OCI-LY3 (cell line): ENCODE results near the gene JRKL.

ENCODE experiments used
- H2AFZ ChIP-seq: fragments of 200-600, 300-600 bp; shearing (Covaris generic); 2 replicates; pipeline ENCODE4 v1.6.0; 2014; ENCODE audit warnings: antibody characterized with exemption, low read depth, low read length
- H3K27ac ChIP-seq: fragments of 200-600, 300-600 bp; sonication (generic); 2 replicates; pipeline ENCODE4 v1.5.1; 2014; ENCODE audit warnings: mild to moderate bottlenecking, low read length, moderate library complexity, mixed read lengths
- H3K27me3 ChIP-seq: fragments of 200-600, 300-600 bp; sonication (generic); 2 replicates; pipeline ENCODE4 v1.6.1; 2014; ENCODE audit warnings: low read depth, low read length, mixed read lengths
- H3K36me3 ChIP-seq: fragments of 200-600, 300-600 bp; sonication (generic); replicated peaks from 2 replicates; pipeline ENCODE3; 2014; ENCODE audit warnings: low read depth, low read length, mixed read lengths
- H3K4me1 ChIP-seq: fragments of 300-600, 200-600 bp; sonication (generic); 2 replicates; pipeline ENCODE4 v1.6.1; 2014; ENCODE audit warnings: low read length, mixed read lengths
- H3K4me2 ChIP-seq: fragments of 200-600, 300-600 bp; sonication (generic); 2 replicates; pipeline ENCODE4 v1.6.1; 2014; ENCODE audit warnings: low read length, mixed read lengths
- H3K4me3 ChIP-seq: fragments of 300-600, 200-600 bp; sonication (generic); 2 replicates; pipeline ENCODE4 v1.5.1; 2014; ENCODE audit warnings: antibody characterized with exemption, mild to moderate bottlenecking, low read length, moderate library complexity
- H3K79me2 ChIP-seq: fragments of 300-600, 200-600 bp; shearing (Covaris generic); 2 replicates; pipeline ENCODE4 v1.6.1; 2014; ENCODE audit warnings: mild to moderate bottlenecking, low read length, mixed read lengths
- H3K9ac ChIP-seq: fragments of 300-600, 200-600 bp; shearing (Covaris generic); 2 replicates; pipeline ENCODE4 v1.6.0; 2014; ENCODE audit warnings: mild to moderate bottlenecking, low read length, moderate library complexity
- H3K9me3 ChIP-seq: fragments of 200-600, 300-600 bp; shearing (Covaris generic); 2 replicates; pipeline ENCODE4 v1.6.1; 2014; ENCODE audit warnings: low read length, mixed read lengths; ENCODE audit not compliant: insufficient read depth
- H4K20me1 ChIP-seq: fragments of 200-600, 300-600 bp; sonication (generic); 2 replicates; pipeline ENCODE4 v1.6.1; 2016; ENCODE audit warnings: low read length, mixed read lengths; ENCODE audit not compliant: insufficient read depth
- EZH2phosphoT487 ChIP-seq: fragments of 200-600 bp; shearing (Covaris generic); IDR thresholded peaks from 2 replicates; pipeline ENCODE4 v1.6.1; 2018; ENCODE audit warnings: antibody characterized with exemption, mixed run types, low read depth
- TF ChIP-seq, protein P1 (sequence below): fragments of 200-600, 300-600 bp; sonication (generic); IDR thresholded peaks from 2 replicates; pipeline ENCODE4 v1.5.1; 2014; ENCODE audit warnings: antibody characterized with exemption, low read length, low read depth

The JRKL gene

DNA sequence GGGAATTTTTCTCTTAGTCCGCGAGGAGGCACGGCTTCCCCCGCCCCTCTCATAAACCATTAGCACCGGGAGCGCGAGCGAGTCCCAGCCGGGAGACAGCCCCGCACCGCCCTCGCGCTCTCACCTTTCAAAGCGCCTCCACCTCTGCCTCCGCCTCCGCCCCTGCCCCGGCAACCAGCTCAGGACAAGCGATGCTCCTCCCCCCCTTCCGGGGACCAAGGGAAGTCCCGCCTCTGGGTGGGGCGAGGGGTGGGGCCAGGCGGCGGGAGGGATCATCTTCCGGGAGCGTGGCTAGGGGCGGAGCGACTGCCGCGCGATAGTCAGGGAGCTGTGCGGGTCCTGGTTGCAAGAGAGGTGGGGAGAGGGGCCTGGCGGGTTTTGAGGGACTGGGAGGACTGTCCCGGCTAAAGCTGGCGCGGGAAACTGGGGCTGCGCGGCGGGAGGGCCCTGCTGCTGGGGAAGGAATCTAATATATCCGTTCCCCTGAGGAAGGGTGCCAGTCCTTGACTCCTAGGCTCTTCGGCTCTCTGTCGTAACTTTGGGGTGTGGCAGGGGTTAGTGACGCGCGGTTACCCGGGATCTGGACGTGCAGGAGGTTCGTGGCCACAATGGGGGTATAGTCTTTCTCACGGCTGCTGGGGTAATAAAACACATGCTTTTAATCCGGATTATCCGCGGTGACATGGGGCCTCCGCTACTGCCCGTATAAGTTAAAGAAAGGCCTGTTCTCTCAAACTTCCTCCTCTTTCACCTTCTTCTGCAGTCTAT, at the start of gene JRKL, which contains the start of gene CCDC82:
Gene JRKL (plus strand): TSS at position 294 of the 768 bp plus-strand sequence. CDS start 637 bp downstream, outside the sequence.
Gene CCDC82 (minus strand): TSS at position 193 of the 768 bp plus-strand sequence. CDS start 5,165 bp downstream, outside the sequence.
- H3K4me1 ChIP-seq, result peaks cover 10% of the 10 kb centered on the region
- TF ChIP-seq EZH2phosphoT487, result no peak
- TF ChIP-seq, protein P1, sequence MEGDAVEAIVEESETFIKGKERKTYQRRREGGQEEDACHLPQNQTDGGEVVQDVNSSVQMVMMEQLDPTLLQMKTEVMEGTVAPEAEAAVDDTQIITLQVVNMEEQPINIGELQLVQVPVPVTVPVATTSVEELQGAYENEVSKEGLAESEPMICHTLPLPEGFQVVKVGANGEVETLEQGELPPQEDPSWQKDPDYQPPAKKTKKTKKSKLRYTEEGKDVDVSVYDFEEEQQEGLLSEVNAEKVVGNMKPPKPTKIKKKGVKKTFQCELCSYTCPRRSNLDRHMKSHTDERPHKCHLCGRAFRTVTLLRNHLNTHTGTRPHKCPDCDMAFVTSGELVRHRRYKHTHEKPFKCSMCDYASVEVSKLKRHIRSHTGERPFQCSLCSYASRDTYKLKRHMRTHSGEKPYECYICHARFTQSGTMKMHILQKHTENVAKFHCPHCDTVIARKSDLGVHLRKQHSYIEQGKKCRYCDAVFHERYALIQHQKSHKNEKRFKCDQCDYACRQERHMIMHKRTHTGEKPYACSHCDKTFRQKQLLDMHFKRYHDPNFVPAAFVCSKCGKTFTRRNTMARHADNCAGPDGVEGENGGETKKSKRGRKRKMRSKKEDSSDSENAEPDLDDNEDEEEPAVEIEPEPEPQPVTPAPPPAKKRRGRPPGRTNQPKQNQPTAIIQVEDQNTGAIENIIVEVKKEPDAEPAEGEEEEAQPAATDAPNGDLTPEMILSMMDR, result no peak
- H3K4me2 ChIP-seq, result peak within 1 kb of the TSS; percentile 97
- no peaks in the 10 kb centered on the region for H3K36me3 ChIP-seq
- peak within 1 kb of the TSS; percentile 36 for H3K27ac ChIP-seq
- peak within 1 kb of the TSS; percentile 96 for H3K4me3 ChIP-seq
- no peaks in the 10 kb centered on the region for H3K27me3 ChIP-seq
- peak within 1 kb of the TSS; percentile 75 for H3K9ac ChIP-seq
- no peaks in the 10 kb centered on the region for H3K9me3 ChIP-seq
- peak within 1 kb of the TSS; percentile 75 for H2AFZ ChIP-seq
- H4K20me1 ChIP-seq, result no peaks in the 10 kb centered on the region
- H3K79me2 ChIP-seq, result peaks cover 24% of the 10 kb centered on the region

DNA sequence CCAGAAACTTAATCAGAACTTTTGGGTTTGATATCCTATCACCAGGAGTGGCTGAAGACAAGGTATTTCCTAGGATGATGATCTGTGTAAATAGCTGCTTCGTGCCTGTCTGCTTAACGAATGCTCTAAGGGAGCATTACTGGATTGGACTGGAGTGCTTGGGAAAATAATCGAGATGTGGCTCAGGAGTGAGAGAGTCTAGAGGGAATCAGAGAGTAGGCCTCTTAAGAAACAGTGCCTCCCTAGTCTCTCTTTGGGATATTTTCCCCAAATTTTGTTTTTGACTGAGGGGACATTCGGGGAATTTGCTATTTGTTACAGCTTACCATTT, 49.3 kb upstream of the JRKL start:
- no peak for TF ChIP-seq EZH2phosphoT487
- TF ChIP-seq, protein P1, result no peak
- Histone ChIP-seq H4K20me1 (peaks cover 16% of the 10 kb centered on the region), H3K36me3 (no peaks in the 10 kb centered on the region), H2AFZ (no peak overlapping the region), H3K4me3 (peak overlapping the region; percentile 86), H3K4me1 (peaks cover 53% of the 10 kb centered on the region), H3K9me3 (no peaks in the 10 kb centered on the region), H3K79me2 (peaks cover 73% of the 10 kb centered on the region), H3K4me2 (peak overlapping the region; percentile 96), H3K27ac (peak overlapping the region; percentile 89), H3K9ac (peak overlapping the region; percentile 89; the same call in 1 of the 2 replicates), H3K27me3 (no peaks in the 10 kb centered on the region)

DNA sequence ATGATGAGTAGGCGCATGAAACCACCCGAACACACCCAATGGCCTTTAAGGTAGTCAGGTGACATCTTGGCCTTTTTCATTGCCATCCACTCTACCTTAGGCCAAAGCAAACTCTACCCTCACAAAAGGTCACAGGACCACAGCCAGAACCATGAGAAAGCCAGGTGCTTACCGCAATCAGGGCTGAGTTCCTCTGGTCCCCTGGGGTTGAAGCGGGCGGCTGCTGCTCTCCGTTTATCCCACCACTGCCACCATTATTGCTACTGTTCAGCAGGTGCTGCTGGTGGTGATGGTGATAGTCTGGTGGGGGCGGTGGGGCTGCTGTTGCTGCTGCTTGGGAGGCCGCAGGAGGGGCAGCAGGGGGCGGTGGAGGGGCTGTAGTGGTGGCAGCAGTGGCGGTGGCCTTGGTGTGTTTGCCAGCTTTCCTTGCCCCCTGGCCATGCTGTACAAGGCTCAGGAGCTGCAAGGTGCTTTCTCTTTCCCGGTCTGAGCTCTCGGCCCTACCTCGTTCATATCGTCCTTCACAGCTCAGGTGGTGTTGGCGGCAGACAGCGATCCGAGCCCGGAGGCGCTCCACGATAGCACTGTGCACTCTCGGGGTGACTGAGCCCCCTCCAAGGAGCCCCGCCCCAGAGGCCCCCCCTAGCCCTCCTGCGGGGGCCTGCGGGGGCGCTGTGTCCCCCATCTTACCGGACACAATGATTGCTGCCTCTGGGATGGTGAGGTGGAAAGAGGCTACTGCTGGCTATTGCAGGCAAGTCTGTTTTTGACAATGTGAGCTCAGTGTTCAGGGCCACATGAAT, 48.4 kb upstream of the JRKL start:
- Histone ChIP-seq H3K4me3 (peak overlapping the region; percentile 86), H3K27ac (peak overlapping the region; percentile 75), H3K9ac (peak overlapping the region; percentile 89)

More for the DNA sequence above, 48.4 kb upstream of the JRKL start:
- H2AFZ ChIP-seq, result peak overlapping the region; percentile 71; the same call in 1 of the 2 replicates
- peaks cover 64% of the 10 kb centered on the region for H3K79me2 ChIP-seq
- no peaks in the 10 kb centered on the region for H3K27me3 ChIP-seq
- no peaks in the 10 kb centered on the region for H3K36me3 ChIP-seq
- H4K20me1 ChIP-seq, result peaks cover 16% of the 10 kb centered on the region
- TF ChIP-seq EZH2phosphoT487, result no peak
- TF ChIP-seq, protein P1, result peak; percentile 55
- H3K4me1 ChIP-seq, result peaks cover 49% of the 10 kb centered on the region
- peak overlapping the region; percentile 96 for H3K4me2 ChIP-seq
- no peaks in the 10 kb centered on the region for H3K9me3 ChIP-seq
